SK-MEL-5 (cell line): ENCODE results near the gene DPYD. TPM values are rescaled to one million over a fixed set of nuclear protein-coding genes. Genes with fewer than 3 reads are reported as not detected.

ENCODE experiments used
- DNase-seq: peaks from one replicate; pipeline ENCODE4 v3.0.0-alpha.2; 2016; ENCODE audit warnings: low read depth, low spot score
- in situ Hi-C: cut with HindIII; loops from 2 replicates; pipeline ENCODE4 v1.10.0; 2016; ENCODE audit warnings: low sequenced_read_pairs, high pct_unique_total_duplicates, low pct_unique_long_range_greater_than_20kb
- total RNA-seq: library from RNA; depleted of rRNA; stranded (reverse); fragments of >200 nt; shearing (Covaris generic); gene quantifications from 2 replicates; pipeline ENCODE4 v1.2.3, GENCODE V29; 2014

The DPYD gene
- total RNA-seq, 1 experiment from 2014 or later: not detected

- in situ Hi-C loops: no loop called here
- DNase-seq: no peak
Measured at GRCh38 chr1:97209381-97209957, 711.4 kb downstream of the DPYD start.

DNA sequence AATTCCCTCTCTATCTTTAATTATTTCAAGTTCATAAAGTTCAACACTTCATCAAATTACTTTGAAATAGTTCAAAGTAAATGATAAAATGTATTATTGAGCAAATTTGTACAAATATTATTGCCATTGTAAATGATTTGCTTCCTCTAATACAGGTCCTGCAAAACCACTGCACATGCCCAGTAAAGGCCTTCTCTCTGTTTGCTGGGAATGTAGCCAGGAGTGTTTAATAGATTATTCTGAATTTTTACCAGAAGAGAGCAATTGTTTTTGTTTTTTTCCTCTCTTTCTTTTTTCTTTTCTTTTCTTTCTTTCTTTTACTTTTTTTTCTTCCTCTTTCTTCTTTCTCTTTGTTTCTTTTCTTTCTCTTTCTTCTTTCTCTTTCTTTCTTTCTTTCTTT lies 713.0 kb downstream of the DPYD start:
- DNase-seq: no peak
- in situ Hi-C loops: no loop called here

DNA sequence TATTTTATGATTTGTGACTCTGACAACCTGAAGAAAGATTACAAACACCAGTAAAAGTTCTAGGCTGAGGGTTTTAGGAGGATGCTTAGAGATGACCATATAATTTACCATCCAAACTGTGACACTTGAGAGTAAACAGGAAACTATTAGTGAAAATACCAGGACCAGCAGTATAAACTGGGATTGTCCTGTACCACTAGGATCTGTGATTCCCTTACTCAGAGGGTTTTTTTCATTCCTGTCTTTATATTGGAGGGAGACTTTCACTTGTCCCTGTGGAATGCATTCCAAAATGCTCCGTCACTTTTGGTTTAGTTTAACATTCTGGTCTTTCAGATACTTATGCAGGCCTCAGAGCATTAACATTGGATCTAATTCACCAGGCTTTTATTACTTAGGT lies 716.4 kb downstream of the DPYD start:
- in situ Hi-C loops: no loop called here
- no peak for DNase-seq

- DNase-seq: peak; percentile 1
- in situ Hi-C loops: no loop called here
Measured at GRCh38 chr1:97202481-97203380, 718.1 kb downstream of the DPYD start.

GRCh38 chr1:97201641-97202040 lies 719.2 kb downstream of the DPYD start:
- in situ Hi-C loops: no loop called here
- DNase-seq: no peak

DNA sequence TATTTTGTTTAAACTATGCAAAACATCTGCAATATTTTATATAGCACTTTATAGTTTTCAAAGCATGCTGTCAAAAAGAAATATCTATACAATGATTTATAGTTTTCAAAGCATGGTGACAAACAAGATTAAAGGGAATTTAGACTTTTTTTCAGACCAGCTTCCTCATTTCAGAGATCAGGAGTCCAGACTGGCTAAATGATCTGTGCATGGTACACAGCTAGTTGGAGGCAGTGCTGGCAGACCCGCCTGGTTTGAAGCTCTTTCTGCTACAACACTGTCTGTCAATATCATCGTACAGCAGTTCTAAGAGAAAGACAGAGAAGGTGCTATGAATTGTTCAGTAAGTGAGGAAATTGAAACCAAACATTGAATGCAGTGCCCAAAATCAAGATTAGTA lies 720.2 kb downstream of the DPYD start:
- no peak for DNase-seq
- in situ Hi-C loops: no loop called here

DNA sequence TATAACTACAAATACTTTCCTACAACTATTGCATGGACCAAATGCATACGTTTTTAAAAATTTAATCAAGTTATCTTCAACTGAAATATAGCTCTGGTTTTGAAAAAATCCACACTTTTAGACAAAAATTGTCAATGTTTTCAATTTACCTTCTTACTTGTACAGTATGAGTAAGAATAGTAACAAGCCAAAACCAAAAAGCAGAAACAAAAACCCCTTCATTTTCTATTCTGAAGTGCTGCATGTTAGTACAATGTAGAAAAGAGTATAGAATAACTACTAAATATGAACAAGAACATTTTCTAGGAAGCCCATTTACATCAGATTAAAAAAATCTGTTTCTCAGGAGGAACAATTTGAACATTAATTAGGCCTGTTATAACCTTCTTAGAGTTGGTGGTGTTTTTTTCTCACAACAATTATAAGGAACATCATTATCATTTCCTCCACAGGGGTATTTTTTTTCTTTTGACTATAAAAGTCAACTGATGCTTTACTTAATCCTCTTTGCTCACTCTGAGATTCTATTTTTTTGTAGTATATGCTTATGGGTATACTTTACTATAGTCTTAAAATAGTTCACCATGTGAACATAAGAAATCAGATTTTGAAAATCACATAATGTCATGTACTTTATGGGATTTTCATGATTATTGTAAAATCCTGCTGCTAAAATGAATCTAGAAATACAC lies 723.9 kb downstream of the DPYD start:
- DNase-seq: no peak
- in situ Hi-C loops: no loop called here

DNA sequence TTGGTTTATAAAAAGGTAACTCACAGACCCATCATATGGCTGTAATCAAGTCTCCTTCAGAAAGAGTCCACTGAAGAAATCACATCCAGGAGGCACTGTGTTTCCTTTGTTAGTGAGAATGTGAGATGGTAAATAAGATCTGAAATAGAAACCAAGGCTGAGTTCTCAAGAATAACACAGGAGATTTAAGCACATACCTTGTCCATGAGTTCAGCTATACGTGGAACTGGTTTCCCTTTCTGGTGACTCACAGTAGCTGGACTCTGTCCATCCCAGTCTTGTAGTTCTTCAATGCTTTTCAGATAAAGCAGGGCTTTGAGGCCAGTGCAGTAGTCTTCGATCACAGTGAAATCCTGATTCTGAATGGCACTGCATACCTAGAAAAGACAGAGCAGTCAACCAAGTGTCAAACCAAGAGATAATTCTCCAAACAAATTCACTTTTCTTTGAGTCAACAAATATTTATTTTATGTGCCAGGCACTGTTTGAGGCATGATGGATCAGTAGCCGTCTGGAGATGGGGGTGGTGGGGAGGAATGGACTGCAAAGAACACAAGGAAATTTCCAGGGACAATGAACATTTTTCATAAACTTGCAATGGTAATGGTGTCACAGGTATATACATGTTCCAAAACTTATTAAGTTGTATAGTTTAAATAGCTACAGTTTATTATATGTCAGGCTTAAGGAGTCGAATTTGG lies 727.8 kb downstream of the DPYD start:
- in situ Hi-C loops: no loop called here
- DNase-seq: no peak

DNA sequence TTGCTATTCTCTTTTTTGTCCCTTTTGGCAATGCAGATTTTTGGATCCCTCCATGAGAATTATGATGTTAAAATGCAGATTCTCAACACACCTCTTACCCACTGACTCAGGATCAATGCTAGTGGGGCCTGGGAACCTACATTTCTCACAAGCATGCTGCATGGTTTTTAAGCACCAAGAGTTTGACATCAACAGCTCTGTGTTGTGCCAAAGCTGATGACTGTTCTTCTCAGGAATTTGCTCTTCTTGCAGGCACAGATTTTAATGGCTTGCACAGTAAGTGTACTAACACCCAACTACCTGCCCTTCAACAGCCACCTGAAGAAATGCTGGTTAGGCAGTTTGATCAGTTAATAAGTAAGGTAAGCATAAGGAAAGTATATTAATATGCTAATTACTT lies 730.5 kb downstream of the DPYD start:
- in situ Hi-C loops: no loop called here
- no peak for DNase-seq

DNA sequence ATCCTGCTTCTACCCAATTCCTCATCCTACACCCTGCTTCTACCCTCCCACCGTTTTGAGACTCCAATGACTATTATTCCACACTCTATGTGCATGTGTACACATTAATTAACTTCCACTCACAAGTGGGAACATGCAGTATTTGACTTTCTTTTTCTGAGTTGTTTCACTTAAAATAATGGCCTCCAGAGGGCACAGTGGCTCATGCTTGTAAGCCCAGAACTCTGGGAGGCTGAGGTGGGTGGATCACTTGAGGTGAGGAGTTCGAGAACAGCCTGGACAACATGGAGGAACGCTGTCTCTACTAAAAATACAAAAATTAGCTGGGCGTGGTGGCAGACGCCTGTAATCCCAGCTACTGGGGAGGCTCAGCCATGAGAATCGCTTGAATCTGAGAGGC lies 734.5 kb downstream of the DPYD start:
- in situ Hi-C loops: no loop called here
- DNase-seq: peak; percentile 52

DNA sequence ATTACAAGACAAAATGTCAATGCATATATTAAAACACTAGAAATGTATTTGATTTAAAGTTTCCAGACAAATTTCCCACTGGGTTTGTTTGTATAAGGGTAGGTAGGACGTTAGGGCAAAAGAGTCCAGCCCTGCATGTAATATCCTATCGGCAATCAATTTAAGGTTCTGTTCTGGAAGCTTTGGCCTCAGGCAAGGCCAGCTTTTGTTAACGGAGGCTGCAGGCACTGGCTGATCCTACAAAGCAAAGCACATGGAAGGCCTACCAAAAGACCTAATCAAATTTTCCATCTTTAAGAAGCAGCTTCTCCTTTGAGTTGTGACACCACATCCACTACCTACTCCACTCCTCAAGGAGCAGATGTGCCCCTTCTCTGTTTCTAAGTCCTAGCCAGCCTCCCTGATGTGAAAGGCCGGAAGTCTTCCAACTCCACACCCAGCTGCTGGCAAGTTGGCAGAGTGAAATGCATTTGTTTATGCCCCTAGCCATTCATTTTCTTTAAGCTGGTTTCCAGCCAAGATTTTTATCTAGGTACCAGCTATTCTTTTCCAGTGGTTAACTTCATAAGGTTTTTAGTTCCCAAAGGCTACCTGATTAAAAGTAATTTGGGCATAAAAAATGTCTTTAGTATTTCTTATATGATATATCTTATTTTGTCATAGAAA lies 746.7 kb downstream of the DPYD start:
- in situ Hi-C loops: no loop called here
- no peak for DNase-seq

- DNase-seq: no peak
- in situ Hi-C loops: no loop called here
Measured at GRCh38 chr1:97170300-97170699, 750.5 kb downstream of the DPYD start.

- in situ Hi-C loops: no loop called here
- no peak for DNase-seq
Measured at GRCh38 chr1:97168056-97168455, 752.8 kb downstream of the DPYD start.

DNA sequence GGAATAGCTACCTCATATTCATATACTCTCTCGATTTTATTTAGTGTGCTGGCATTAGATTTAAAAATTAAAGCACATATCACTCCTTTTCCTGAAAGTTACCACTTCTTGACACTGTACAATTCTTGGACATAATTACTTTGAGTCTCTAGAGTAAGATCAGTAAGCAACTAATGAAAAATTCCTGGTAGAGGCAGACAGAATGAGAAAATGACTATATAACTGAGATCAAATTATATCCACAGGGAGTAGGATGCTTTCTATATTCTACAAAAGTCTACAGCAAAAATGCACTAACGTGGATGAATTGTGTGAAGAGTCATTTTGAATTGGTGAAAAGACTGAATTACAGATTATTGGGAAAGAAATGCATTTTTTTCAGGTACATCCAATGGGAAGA lies 753.6 kb downstream of the DPYD start:
- no peak for DNase-seq
- in situ Hi-C loops: no loop called here

DNA sequence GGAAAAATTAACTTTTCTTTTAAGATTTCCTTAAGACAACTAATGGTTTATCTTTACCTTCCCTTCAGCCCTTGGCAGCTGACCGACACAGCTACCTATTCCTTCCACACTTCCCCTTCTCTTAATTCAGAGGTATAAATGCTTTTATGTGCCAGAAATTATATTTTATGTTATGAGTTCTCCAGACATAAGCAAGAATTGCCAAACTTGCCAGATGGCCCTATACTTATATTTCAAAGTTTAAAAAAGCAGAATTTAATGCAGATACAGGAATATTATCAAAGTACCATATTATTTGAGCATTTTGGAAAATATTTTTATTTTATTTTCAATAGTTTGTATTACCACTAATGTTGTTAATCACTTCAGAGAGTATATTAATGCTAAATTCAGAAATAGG lies 754.2 kb downstream of the DPYD start:
- in situ Hi-C loops: no loop called here
- DNase-seq: no peak

DNA sequence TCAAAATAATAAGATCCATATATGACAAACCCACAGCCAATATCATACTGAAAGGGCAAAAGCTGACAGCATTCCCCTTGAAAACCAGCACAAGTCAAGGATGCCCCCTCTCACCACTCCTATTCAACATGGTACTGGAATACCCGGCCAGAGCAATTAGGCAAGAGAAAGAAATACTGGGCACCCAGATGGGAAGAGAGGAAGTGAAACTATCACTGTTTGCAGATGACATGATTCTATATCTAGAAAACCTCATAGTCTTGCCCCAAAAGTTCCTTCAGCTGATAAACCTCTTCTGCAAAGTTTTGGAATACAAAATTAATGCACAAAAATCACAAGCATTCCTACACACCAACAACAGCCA lies 756.6 kb downstream of the DPYD start:
- DNase-seq: no peak
- in situ Hi-C loops: no loop called here

DNA sequence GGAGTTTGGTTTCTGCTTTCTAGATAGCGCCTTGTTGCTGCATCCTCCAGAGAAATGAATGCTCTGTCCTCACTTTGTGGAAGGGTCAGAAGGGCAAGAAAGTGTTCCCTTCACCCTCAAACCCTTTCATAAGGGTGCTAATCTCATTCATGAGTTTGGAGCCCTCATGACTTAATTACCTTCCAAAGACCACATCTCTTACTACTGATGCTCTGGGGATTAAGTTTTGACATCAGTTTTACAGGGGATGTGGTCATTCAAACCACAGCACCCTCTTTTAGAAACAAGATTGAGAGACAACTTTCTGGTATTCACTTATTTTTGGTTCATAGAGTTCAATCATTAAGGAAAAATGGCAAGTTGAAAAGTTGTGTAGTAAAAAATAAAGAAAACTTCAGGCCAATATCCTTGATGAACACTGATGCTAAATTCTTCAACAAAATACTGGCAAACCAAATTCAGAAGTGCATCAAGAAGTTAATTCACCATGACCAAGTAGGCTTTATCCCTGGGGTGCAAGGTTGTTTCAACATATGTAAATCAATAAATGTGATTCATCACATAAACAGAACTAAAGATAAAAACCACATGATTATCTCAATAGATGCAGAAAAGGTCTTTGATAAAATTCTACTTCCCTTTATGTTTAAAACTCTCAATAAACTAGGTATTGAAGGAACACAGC lies 757.1 kb downstream of the DPYD start:
- in situ Hi-C loops: no loop called here
- no peak for DNase-seq
